ENCODE results near the gene MCM9. TPM values are rescaled to one million over a fixed set of nuclear protein-coding genes. Genes with fewer than 3 reads are reported as not detected.

The MCM9 gene
- total RNA-seq, 1 experiment from 2014 or later = 14.4 TPM

- BruUV-seq (replicated peaks) = no TSS peak
- no peaks in the 10 kb centered on the region for H3K36me3 Mint-ChIP-seq (ENCODE audit: insufficient read depth, unreplicated experiment)
- DNase-seq = no peak
- Histone ChIP-seq H3K27me3 (replicated peaks; ENCODE audit: control insufficient read depth, insufficient read depth, low read length) (no peaks in the 10 kb centered on the region), H3K36me3 (ENCODE audit: control insufficient read depth, insufficient read depth, low read length) (no peaks in the 10 kb centered on the region), H3K4me3 (ENCODE audit: low read depth, low read length) (no peak overlapping the region), H3K9me3 (no peaks in the 10 kb centered on the region), H3K4me1 (no peaks in the 10 kb centered on the region)
- no peaks in the 10 kb centered on the region for H3K4me1 Mint-ChIP-seq (ENCODE audit: low read depth, unreplicated experiment)
- ChIA-PET POLR2A (no interaction called here), CTCF (no interaction called here)
- H3K27me3 Mint-ChIP-seq (ENCODE audit: insufficient read depth, unreplicated experiment) = peaks cover 4% of the 10 kb centered on the region
- no peak overlapping the region for H3K27ac Mint-ChIP-seq (ENCODE audit: unreplicated experiment)
- H3K9me3 Mint-ChIP-seq (ENCODE audit: unreplicated experiment) = no peaks in the 10 kb centered on the region
- intact Hi-C loops (cut with micrococcal nuclease; ENCODE audit: unreplicated experiment) = no loop called here
- no peak overlapping the region for H3K4me3 Mint-ChIP-seq (ENCODE audit: unreplicated experiment)
- TF ChIP-seq CTCF (IDR thresholded peaks at IDR 0.05; ENCODE audit: insufficient read depth in 1 of 2, low read depth in 1 of 2, low read length in 1 of 2, severe bottlenecking in 1 of 2, unreplicated experiment in 1 of 2) = no peak
Observed at GRCh38 chr6:118782651-118783050, 152.3 kb downstream of the MCM9 start.

- POLR2A ChIA-PET = no interaction called here
- CTCF ChIA-PET = no interaction called here
- no peaks in the 10 kb centered on the region for H3K4me1 ChIP-seq
- BruUV-seq (replicated peaks) = no TSS peak
- H3K27me3 Mint-ChIP-seq (ENCODE audit: insufficient read depth, unreplicated experiment) = peaks cover 12% of the 10 kb centered on the region
- H3K27me3 ChIP-seq (replicated peaks; ENCODE audit: control insufficient read depth, insufficient read depth, low read length) = no peaks in the 10 kb centered on the region
- no peaks in the 10 kb centered on the region for H3K36me3 ChIP-seq (ENCODE audit: control insufficient read depth, insufficient read depth, low read length)
- DNase-seq = no peak
- no peak overlapping the region for H3K4me3 Mint-ChIP-seq (ENCODE audit: unreplicated experiment)
- no peaks in the 10 kb centered on the region for H3K9me3 Mint-ChIP-seq (ENCODE audit: unreplicated experiment)
- H3K36me3 Mint-ChIP-seq (ENCODE audit: insufficient read depth, unreplicated experiment) = no peaks in the 10 kb centered on the region
- no peaks in the 10 kb centered on the region for H3K4me1 Mint-ChIP-seq (ENCODE audit: low read depth, unreplicated experiment)
- no peak overlapping the region for H3K27ac Mint-ChIP-seq (ENCODE audit: unreplicated experiment)
- no peaks in the 10 kb centered on the region for H3K9me3 ChIP-seq
- intact Hi-C loops (cut with micrococcal nuclease; ENCODE audit: unreplicated experiment) = no loop called here
- H3K4me3 ChIP-seq (ENCODE audit: low read depth, low read length) = no peak overlapping the region
- no peak for TF ChIP-seq CTCF (IDR thresholded peaks at IDR 0.05; ENCODE audit: insufficient read depth in 1 of 2, low read depth in 1 of 2, low read length in 1 of 2, severe bottlenecking in 1 of 2, unreplicated experiment in 1 of 2)
Observed at GRCh38 chr6:118781897-118782296, 153.1 kb downstream of the MCM9 start.

DNA sequence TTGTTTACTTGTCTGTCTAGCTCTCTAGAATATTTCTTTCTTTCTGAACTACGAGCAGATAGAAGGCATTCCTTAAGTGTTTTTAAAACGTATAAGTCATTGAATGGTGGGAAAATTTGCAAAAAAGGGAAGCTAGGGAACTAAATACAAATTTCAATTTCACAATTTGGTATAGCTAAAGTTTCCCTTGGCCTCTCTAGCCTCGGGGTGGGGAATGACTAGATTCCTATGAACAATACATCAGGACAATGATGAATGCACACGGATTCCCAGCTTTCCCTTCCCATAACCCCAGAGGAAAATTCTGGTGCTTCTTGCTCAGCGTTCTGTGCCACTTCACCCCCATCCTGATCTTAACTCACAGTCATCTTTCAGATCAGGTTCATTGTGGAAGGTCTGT lies 154.3 kb downstream of the MCM9 start:
- H3K9me3 ChIP-seq = no peaks in the 10 kb centered on the region
- no peak for DNase-seq
- Mint-ChIP-seq H3K9me3 (ENCODE audit: unreplicated experiment) (no peaks in the 10 kb centered on the region), H3K4me1 (ENCODE audit: low read depth, unreplicated experiment) (no peaks in the 10 kb centered on the region), H3K36me3 (ENCODE audit: insufficient read depth, unreplicated experiment) (no peaks in the 10 kb centered on the region), H3K4me3 (ENCODE audit: unreplicated experiment) (no peak overlapping the region), H3K27ac (ENCODE audit: unreplicated experiment) (no peak overlapping the region), H3K27me3 (ENCODE audit: insufficient read depth, unreplicated experiment) (peaks cover 16% of the 10 kb centered on the region)
- BruUV-seq (replicated peaks) = no TSS peak
- ChIA-PET POLR2A (no interaction called here), CTCF (no interaction called here)
- intact Hi-C loops (cut with micrococcal nuclease; ENCODE audit: unreplicated experiment) = no loop called here
- no peaks in the 10 kb centered on the region for H3K4me1 ChIP-seq
- no peaks in the 10 kb centered on the region for H3K36me3 ChIP-seq (ENCODE audit: control insufficient read depth, insufficient read depth, low read length)
- H3K27me3 ChIP-seq (replicated peaks; ENCODE audit: control insufficient read depth, insufficient read depth, low read length) = no peaks in the 10 kb centered on the region
- no peak for TF ChIP-seq CTCF (IDR thresholded peaks at IDR 0.05; ENCODE audit: insufficient read depth in 1 of 2, low read depth in 1 of 2, low read length in 1 of 2, severe bottlenecking in 1 of 2, unreplicated experiment in 1 of 2)
- no peak overlapping the region for H3K4me3 ChIP-seq (ENCODE audit: low read depth, low read length)
